GM12878 (cell line): ENCODE measurements around the gene CACNB3.

Experiments
- FOXK2 ChIP-seq: fragments of 450-650 bp; IDR thresholded peaks from 2 replicates; pipeline ENCODE4 v1.6.1; 2017; ENCODE audit warnings: mild to moderate bottlenecking, moderate library complexity
- HCFC1 ChIP-seq: fragments of 150-350 bp; IDR thresholded peaks from 2 replicates; pipeline ENCODE4 v1.6.1; 2014; ENCODE audit warnings: low read length
- HDAC2 ChIP-seq: fragments of 200-600 bp; sonication (generic); IDR thresholded peaks from 2 replicates; pipeline ENCODE4 v1.6.1; 2017
- JUND ChIP-seq: IDR thresholded peaks from 2 replicates; pipeline ENCODE4 v1.6.1; 2012; ENCODE audit warnings: low read depth, mild to moderate bottlenecking, low read length, improper control_type of control experiment, moderate library complexity
- POLR2AphosphoS5 ChIP-seq: IDR thresholded peaks from 2 replicates; pipeline ENCODE4 v1.6.1; 2011; ENCODE audit warnings: mild to moderate bottlenecking, low read length, inconsistent platforms
- RB1 ChIP-seq: fragments of 450-650 bp; formaldehyde crosslinking; IDR thresholded peaks from 2 replicates; pipeline ENCODE4 v1.6.1; 2017; ENCODE audit warnings: mild to moderate bottlenecking, borderline replicate concordance
- RCOR1 ChIP-seq: conservative IDR thresholded peaks from 2 replicates; pipeline ENCODE4 v1.6.1; 2012; ENCODE audit warnings: low read depth, low read length, improper control_type of control experiment
- TF ChIP-seq, protein P1 (sequence below), 3 experiments: IDR thresholded peaks in 2 of 3; conservative IDR thresholded peaks in 1 of 3; 2 replicates each; pipeline ENCODE4 v1.5.1; 2011; ENCODE audit warnings: low read depth in 3 of 3, low read length in 3 of 3, mild to moderate bottlenecking in 3 of 3, control low read depth in 2 of 3, moderate library complexity in 2 of 3, inconsistent platforms in 1 of 3, mixed read lengths in 1 of 3; ENCODE audit not compliant: control insufficient read depth in 2 of 3, insufficient read depth in 1 of 3; ENCODE audit errors: extremely low read depth in 1 of 3
- TF ChIP-seq, protein P2 (sequence below): IDR thresholded peaks from 2 replicates; pipeline ENCODE4 v1.6.1; 2012; ENCODE audit warnings: low read depth, low read length, improper control_type of control experiment
- TF ChIP-seq, protein P3 (sequence below): fragments of 450-650 bp; IDR thresholded peaks from 2 replicates; pipeline ENCODE4 v1.6.1; 2016; ENCODE audit warnings: mild to moderate bottlenecking

DNA sequence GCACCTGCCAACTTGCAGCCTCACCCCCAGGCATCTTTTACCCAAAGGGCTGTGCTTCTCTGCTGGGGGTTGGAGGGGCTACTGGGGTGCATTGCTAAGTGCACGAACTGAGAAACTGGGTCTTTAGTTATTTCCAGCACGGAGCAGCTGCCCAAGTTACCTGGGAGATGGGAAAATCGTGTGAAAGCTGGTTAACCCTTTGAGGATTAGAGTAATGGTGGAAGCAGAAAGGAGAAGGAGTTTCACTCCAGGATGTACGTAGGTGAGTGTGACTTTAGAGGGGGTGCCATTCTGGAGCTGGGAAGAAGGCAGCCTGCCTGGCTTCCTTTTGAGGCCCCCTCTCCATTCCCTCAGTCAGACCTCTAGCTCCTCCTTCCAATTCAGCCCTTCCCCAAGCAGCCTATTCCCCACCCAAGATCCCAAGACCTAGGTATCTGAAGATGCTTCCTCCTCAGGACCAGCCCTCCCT, 28.4 kb upstream of the CACNB3 start:
- TF ChIP-seq, protein P1, sequence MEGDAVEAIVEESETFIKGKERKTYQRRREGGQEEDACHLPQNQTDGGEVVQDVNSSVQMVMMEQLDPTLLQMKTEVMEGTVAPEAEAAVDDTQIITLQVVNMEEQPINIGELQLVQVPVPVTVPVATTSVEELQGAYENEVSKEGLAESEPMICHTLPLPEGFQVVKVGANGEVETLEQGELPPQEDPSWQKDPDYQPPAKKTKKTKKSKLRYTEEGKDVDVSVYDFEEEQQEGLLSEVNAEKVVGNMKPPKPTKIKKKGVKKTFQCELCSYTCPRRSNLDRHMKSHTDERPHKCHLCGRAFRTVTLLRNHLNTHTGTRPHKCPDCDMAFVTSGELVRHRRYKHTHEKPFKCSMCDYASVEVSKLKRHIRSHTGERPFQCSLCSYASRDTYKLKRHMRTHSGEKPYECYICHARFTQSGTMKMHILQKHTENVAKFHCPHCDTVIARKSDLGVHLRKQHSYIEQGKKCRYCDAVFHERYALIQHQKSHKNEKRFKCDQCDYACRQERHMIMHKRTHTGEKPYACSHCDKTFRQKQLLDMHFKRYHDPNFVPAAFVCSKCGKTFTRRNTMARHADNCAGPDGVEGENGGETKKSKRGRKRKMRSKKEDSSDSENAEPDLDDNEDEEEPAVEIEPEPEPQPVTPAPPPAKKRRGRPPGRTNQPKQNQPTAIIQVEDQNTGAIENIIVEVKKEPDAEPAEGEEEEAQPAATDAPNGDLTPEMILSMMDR (IDR thresholded peaks at IDR 0.05 in 2 of 3, conservative IDR thresholded peaks at IDR 0.05 in 1 of 3; ENCODE audit: control insufficient read depth in 2 of 3, extremely low read depth in 1 of 3, insufficient read depth in 1 of 3, low read depth in 3 of 3, low read length in 3 of 3): no peak
- no peak for TF ChIP-seq RB1
- no peak for TF ChIP-seq RCOR1
- TF ChIP-seq, protein P2, sequence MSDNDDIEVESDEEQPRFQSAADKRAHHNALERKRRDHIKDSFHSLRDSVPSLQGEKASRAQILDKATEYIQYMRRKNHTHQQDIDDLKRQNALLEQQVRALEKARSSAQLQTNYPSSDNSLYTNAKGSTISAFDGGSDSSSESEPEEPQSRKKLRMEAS: no peak
- no peak for TF ChIP-seq FOXK2
- TF ChIP-seq, protein P3, sequence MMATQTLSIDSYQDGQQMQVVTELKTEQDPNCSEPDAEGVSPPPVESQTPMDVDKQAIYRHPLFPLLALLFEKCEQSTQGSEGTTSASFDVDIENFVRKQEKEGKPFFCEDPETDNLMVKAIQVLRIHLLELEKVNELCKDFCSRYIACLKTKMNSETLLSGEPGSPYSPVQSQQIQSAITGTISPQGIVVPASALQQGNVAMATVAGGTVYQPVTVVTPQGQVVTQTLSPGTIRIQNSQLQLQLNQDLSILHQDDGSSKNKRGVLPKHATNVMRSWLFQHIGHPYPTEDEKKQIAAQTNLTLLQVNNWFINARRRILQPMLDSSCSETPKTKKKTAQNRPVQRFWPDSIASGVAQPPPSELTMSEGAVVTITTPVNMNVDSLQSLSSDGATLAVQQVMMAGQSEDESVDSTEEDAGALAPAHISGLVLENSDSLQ: no peak
- no peak for TF ChIP-seq JUND
- TF ChIP-seq HCFC1: no peak
- TF ChIP-seq POLR2AphosphoS5: no peak
- TF ChIP-seq HDAC2: no peak
